DMS 273 (cell line): ENCODE results near the gene RPL13A.
"Not testable (repeated sequence)": the region's sequence is repeated elsewhere in the genome, so short reads cannot be mapped to it uniquely, and the experiment has no call there.

Source experiments
- DNase-seq: peaks from one replicate; lab custom pipeline; 2025; ENCODE audit not compliant: unreplicated experiment; lab: John Stamatoyannopoulos, UW

The RPL13A gene

DNA sequence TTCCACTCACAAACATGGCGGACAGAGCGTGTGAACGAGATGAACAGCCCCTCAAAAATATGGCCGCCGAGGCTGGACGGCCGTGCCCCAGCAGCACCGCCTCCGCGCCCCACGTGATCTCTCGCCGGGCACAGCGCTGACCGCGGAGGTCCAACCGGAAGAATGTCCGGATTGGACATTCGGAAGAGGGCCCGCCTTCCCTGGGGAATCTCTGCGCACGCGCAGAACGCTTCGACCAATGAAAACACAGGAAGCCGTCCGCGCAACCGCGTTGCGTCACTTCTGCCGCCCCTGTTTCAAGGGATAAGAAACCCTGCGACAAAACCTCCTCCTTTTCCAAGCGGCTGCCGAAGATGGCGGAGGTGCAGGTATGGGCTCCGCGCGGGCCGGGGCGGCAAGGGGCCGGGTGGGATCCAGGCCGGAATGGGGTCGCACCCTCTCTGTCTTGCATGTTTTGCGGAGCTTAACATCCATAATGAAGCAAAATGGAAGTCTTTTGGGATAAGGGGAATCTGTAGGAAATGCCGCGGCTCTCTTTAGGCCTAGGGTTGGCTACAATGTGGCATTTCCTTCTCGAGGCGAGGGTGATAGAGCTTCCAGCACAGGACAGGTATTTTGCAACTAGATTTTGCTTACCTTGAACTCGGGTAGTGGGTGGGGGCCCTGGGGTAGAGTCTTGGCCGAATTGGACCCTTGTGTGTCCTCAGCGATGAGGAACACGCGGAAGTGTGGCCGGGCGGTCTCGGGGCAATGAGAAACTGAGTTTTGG lies at the start of gene RPL13A:
Gene RPL13A (plus strand): TSS at position 332 of the 769 bp plus-strand sequence. CDS start 22 bp downstream, at position 354.
- peak; percentile 100 for DNase-seq

GRCh38 chr19:49438261-49438660 lies 49.1 kb upstream of the RPL13A start:
- peak; percentile 74 for DNase-seq

DNA sequence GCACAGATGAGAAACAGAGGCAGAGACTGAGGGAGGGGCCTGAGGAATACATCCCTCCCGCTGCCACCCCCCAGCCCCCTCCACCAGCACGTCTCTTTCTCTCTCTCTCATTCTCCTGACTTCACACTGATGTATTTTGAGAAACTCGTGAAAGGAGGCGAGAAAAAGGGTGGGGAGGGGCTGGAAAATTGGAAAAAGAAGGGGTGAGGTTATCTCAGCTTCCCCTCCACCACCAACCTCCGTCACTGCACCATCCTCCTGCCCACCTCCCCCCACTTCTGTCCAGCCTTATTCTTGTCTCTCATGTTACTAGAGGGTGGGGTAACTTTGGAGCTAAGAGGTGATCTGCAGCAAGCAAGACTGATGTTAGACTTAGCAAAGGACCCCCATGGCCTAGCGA lies 47.6 kb upstream of the RPL13A start:
- DNase-seq, result no peak

DNA sequence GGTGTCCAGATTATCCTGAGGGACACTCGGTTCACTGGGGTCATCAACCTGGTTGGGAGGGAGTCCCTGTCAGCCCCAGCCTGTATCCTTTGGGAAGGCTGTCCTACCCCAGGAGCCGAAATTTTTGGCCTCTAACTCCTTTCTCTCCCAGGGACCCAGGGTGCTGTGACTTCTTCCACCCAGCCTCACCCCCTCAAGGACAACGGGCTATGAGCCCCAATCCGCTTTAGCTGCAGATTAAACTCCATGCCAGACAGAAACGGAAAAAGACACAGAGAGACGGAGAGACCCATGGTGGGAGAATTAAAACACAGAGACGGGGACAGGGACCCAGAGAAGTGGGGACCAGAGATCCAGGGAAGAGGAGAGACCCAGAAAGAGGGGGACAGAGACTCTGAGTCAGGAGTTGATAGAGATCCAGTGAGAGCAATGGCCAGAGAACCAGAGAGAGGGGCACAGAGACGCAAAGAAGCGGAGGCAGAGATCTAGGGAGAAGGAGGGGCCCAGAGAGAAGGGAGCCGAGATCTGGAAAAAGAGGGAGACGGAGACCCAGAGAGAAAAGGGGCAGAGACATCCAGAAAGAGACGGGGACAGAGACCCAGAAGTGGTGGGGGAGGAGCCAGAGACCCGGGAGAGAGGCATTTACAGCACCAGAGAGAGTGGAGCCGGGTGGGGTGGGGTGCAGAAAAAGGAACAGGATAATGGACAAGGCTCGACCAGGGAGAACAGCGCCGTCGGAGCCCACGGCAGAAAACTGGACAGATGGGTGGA lies 46.8 kb upstream of the RPL13A start:
- DNase-seq, result peak; percentile 67

DNA sequence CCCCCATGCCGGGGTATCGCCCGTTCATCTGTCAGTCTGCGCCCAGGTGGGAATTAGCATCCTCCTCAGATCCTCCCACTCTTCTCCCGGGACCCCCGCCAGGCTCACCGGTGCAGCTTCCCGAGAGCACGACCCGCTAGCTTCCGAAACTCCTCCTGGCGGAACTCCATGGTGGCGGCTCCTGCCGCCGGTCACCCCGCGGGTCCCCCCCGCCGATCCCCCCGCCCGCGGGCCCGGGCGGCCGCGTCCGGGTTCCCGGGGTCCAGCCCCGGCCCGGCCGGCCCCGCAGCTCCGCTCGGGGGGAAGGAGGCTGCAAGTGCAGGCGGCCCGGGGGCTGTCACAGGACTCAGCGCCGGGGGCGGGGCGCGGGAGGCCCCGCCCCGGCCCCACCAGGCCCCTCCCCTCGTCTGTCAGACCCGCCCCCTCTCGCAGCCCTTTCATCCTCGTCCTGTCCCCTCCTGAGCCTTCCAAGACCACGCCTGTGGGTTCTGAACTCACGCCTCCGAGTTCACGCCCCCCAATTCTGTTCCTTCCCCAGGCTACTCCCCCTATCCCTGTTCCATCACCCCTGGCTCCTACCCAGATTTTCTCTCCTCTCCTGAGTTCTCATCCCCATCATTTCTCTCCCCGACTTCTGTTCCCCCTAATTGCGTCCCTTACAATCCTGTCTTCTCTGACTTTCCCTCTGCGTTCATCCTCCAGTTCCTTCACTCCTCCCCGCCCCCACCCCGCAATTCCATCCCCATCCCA lies 46.0 kb upstream of the RPL13A start, which contains the start of gene SLC17A7:
Gene SLC17A7 (minus strand): TSS at position 318 of the 750 bp plus-strand sequence. CDS start 148 bp downstream, at position 170.
- DNase-seq, result peak; percentile 90

- DNase-seq, result no peak
These were observed 45.5 kb upstream of the RPL13A start for GRCh38 chr19:49441960-49442350.

GRCh38 chr19:49442354-49442753 lies 45.1 kb upstream of the RPL13A start:
- DNase-seq, result peak; percentile 83

- DNase-seq, result peak; percentile 97
These were observed 44.5 kb upstream of the RPL13A start for GRCh38 chr19:49442771-49443365.

GRCh38 chr19:49443366-49444099 lies 43.9 kb upstream of the RPL13A start:
- peak; percentile 100 for DNase-seq

- not testable (repeated sequence) for DNase-seq
These were observed 43.2 kb upstream of the RPL13A start for GRCh38 chr19:49444100-49444700.

GRCh38 chr19:49445997-49446396 lies 41.4 kb upstream of the RPL13A start:
- DNase-seq, result no peak

DNA sequence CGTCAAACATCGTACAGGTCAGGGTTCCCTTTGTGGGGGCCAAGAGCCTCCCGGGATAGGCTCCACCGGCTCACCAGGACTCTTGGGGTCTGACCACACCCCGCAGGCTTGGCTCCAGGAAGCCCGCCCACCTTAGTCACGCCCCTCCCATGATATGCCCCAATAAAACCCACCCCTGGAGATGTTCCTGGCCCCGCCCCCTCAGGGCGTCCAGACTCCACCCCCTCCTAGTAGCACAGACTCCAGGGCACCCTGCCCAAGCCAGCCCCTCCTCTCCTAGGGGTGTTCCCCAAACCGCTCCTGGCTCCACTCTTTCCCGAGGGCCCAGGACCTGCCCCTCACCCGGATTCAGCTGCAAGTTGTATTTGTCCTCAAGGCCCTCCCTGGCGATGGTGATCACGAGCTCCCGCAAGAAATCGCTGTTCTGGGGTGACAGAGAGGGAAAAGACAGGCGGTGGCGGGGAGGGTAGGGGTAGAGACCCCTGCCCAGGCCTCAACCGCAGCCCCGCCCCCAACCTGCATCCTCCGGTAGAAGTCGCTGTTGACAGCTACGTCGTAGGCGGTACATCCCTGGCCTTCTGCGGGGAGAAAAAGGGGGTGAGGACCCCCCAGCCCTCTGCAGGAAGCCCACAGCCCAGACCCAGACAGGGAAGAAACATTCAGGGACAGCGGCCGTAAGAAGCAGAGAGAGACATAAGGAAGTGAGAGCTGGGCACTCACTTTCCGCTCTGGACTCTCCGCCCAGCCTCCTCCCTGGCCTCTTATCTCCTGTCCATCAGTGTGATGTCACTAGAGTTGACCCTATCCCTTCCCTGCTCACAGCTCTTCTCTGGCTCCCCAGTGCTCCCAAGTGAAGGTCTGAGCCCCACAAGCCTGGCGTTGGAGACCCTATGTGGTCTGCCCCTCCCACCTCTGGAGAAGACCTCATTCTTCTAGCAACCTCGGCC lies 39.6 kb upstream of the RPL13A start:
- DNase-seq, result peak; percentile 71

DNA sequence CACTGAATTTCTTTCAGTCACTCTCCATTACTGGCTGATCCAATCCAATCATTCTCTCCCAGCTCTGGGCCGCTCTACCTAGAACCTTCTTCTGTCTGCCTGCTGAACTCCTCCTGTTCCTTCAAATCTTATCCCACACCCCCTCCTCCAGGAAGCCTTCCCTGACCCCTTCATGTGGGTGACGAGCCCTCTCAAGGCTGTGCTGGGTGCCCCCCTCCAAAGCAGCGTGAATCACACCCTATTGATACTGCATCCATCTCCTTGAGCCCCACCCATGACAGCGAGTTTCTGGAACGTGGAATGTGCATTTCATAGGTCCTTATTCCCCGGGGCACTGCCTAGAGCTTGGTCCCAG lies 39.0 kb upstream of the RPL13A start:
- DNase-seq, result no peak

DNA sequence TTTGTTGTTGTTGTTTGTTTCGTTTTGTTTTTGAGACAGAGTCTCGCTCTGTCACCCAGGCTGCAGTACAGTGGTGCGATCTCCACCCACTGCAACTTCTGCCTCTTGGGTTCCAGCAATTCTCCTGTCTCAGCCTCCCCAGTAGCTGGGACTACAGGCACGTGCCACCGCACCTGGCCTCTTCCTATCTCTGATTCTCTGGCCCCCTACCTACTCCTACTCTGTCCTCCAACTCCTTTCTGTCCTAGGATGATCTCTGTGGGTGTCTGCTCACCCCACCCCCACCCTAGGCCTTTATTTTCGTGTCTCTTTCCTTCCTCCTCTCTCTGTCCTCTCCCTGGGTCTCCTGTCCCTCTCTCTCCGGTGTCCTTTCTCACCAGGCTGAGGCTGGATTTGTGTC lies 37.0 kb upstream of the RPL13A start:
- no peak for DNase-seq

GRCh38 chr19:49451430-49452181 lies 35.8 kb upstream of the RPL13A start, which contains the start of gene PIH1D1:
TSS of gene PIH1D1 (minus strand) at chr19:49451814. CDS start at chr19:49451574, 240 bp downstream.
- DNase-seq, result peak; percentile 100

- DNase-seq, result peak; percentile 99
These were observed 34.2 kb upstream of the RPL13A start, which contains the start of gene ALDH16A1 for GRCh38 chr19:49453013-49453756. TSS of gene ALDH16A1 (plus strand) at chr19:49453225. CDS start at chr19:49453332, 107 bp downstream.

- no peak for DNase-seq
These were observed 33.6 kb upstream of the RPL13A start for GRCh38 chr19:49453757-49454240.
